Activated B cell treated with CpG ODN at 0.5 μM for 24 hours (primary cell): ENCODE data around the gene SPON1. TPM values are rescaled to one million over a fixed set of nuclear protein-coding genes. Genes with fewer than 3 reads are reported as not detected.

Experiments
- ATAC-seq: fragments of 200-7000 bp; cut with Tn5 transposase; one replicate; pipeline ENCODE4 v1.10.0; 2021; ENCODE audit warnings: low read depth, mild to moderate bottlenecking, moderate library complexity
- CTCF ChIA-PET: fragments of 350-600 bp; sonication (Branson Sonifier 250); formaldehyde crosslinking; loops from one replicate; lab custom pipeline; 2021; ENCODE audit warnings: antibody characterized with exemption; lab: Charles Lee
- POLR2A ChIA-PET: fragments of 350-600 bp; sonication (Branson Sonifier 250); formaldehyde crosslinking; loops from one replicate; lab custom pipeline; 2021; ENCODE audit warnings: antibody characterized with exemption; lab: Charles Lee
- DNase-seq: peaks from one replicate; pipeline ENCODE4 v3.0.0; 2022
- H3K27ac Mint-ChIP-seq: one replicate; pipeline ENCODE4 v1.8.0; 2020; ENCODE audit warnings: mixed read lengths
- H3K27me3 Mint-ChIP-seq: one replicate; pipeline ENCODE4 v1.8.0; 2021; ENCODE audit warnings: mixed read lengths
- H3K36me3 Mint-ChIP-seq: one replicate; pipeline ENCODE4 v1.8.0; 2021; ENCODE audit warnings: low read depth, mixed read lengths
- H3K4me1 Mint-ChIP-seq: one replicate; pipeline ENCODE4 v1.8.0; 2021; ENCODE audit warnings: mixed read lengths
- H3K4me3 Mint-ChIP-seq: one replicate; pipeline ENCODE4 v1.8.0; 2020; ENCODE audit warnings: mild to moderate bottlenecking, mixed read lengths
- H3K9me3 Mint-ChIP-seq: one replicate; pipeline ENCODE4 v1.8.0; 2020; ENCODE audit warnings: mixed read lengths
- intact Hi-C: fragments of 100-400 bp; cut with micrococcal nuclease; formaldehyde crosslinking; loops from one replicate; pipeline ENCODE4 v1.15.1; 2024
- total RNA-seq: library from RNA; stranded (reverse); gene quantifications from 2 replicates; pipeline ENCODE4 v1.2.3, GENCODE V29; 2022
- TF ChIP-seq, protein P1 (sequence below): fragments of 200-600 bp; IDR thresholded peaks from one replicate; pipeline ENCODE4 v1.8.0; 2022; ENCODE audit warnings: antibody characterized with exemption, mild to moderate bottlenecking

The SPON1 gene
- total RNA-seq, 1 donor from 2014 or later = not detected

DNA sequence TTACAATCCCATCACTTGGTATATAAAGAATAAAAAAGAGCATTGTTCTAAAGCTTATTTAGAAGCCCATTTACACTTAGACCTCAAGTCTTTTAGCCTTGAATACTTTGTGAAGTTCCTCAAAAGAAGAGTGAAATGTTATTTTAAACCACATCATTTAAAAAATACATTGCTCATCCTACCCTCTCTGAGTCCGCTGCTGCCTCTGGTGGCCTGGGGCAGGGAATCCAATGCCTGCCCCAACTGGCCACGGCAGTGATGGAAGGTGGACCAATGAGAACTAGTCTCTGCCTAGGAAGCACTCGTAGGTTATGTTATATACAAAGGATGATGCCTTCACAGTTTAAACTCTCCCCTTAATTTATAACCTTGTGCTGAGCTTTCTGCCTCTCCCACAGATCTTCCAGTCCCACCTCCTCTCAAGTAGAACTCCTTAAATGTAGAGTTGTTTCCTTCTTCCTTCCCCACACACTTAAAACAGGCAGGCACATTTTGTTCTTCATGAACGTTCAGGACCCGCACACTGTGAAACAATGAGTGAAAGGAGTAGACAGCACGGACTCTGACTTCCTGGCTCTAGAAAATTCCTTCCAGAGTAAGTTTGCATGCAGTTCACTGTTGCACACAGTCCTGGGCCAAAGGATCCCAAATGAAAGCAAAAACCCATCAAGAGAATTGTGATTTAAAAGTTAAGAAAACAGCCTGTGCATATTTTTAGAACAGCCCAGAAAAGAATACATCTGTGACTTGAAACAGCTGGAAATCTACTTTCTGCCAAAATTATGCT lies 228.7 kb downstream of the SPON1 start:
- Mint-ChIP-seq H3K9me3 (no peaks in the 10 kb centered on the region), H3K27ac (no peak overlapping the region), H3K4me3 (no peak overlapping the region), H3K27me3 (peaks cover 7% of the 10 kb centered on the region), H3K4me1 (peaks cover 8% of the 10 kb centered on the region), H3K36me3 (no peaks in the 10 kb centered on the region)
- intact Hi-C loops = no loop called here
- TF ChIP-seq, protein P1, sequence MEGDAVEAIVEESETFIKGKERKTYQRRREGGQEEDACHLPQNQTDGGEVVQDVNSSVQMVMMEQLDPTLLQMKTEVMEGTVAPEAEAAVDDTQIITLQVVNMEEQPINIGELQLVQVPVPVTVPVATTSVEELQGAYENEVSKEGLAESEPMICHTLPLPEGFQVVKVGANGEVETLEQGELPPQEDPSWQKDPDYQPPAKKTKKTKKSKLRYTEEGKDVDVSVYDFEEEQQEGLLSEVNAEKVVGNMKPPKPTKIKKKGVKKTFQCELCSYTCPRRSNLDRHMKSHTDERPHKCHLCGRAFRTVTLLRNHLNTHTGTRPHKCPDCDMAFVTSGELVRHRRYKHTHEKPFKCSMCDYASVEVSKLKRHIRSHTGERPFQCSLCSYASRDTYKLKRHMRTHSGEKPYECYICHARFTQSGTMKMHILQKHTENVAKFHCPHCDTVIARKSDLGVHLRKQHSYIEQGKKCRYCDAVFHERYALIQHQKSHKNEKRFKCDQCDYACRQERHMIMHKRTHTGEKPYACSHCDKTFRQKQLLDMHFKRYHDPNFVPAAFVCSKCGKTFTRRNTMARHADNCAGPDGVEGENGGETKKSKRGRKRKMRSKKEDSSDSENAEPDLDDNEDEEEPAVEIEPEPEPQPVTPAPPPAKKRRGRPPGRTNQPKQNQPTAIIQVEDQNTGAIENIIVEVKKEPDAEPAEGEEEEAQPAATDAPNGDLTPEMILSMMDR = no peak
- no peak for ATAC-seq
- ChIA-PET POLR2A (no interaction called here), CTCF (no interaction called here)
- no peak for DNase-seq

DNA sequence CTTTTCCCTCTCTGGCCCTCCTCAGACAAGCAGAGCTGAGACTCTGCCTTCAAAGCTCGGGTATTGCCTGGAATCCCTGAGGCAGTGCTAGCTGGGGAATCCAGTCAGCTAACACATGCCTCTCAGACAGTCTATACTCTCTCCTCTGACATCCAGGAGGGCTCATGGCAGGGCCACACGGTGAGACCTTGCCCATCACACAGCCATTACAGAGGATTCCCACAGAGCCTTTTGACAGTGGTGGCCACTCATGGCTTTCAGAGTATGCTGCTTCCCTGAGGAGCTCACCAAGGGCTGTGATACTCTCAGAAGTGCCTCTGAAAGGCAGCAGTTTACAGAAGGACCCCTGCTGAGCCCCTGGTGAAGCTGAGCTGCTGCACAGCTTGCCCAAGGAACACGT lies 231.1 kb downstream of the SPON1 start:
- Mint-ChIP-seq H3K36me3 (no peaks in the 10 kb centered on the region), H3K27ac (no peak overlapping the region), H3K4me1 (peaks cover 8% of the 10 kb centered on the region), H3K4me3 (no peak overlapping the region), H3K27me3 (peaks cover 7% of the 10 kb centered on the region), H3K9me3 (no peaks in the 10 kb centered on the region)
- TF ChIP-seq, protein P1 = no peak
- DNase-seq = no peak
- no peak for ATAC-seq
- CTCF ChIA-PET = no interaction called here
- intact Hi-C loops = no loop called here
- POLR2A ChIA-PET = no interaction called here

DNA sequence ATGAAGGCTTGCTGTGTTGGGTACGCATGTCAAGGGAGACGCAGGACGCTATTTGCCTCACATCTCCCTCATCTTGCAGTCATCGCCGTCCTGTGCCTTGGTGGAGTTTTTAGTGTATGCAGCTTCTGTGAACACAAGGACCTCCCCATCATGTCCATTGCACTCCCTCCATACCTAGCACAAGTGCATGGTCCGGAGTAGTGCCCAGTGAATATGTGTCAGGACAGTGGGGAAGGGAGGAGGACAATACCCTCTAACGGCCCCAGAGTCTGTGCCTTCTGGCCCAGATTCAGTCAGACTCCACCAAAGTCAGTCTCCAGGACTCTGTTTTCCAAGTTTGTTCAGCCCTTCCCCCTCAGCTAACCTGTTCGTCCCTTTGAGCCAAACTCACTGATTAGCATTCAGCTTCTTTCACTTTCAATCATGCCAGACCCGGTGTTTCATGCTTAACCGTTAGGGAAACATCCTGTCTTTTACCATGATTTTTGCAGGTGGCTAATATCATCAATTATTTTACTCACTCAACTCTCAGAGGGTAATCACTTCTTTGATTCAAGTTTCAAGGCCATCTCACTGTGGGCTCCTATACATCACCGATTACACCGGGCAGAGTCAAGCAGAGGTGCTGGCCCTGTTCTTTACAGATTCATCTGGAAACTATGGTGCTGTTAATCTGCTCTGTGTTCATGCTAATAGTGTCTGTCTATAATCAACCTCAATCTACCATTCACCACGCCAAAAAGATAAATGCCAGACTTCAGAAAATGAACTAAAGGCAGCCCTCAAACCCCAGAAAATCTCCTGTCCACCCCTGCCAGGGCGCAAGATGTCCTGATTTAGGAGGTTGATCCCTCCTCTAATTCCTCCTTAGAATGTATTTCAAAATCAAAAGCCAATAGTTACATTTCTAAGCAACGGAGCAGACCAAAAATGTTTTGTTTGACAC lies 240.0 kb downstream of the SPON1 start:
- H3K4me3 Mint-ChIP-seq = no peak overlapping the region
- H3K9me3 Mint-ChIP-seq = no peaks in the 10 kb centered on the region
- TF ChIP-seq, protein P1 = no peak
- H3K27me3 Mint-ChIP-seq = peaks cover 8% of the 10 kb centered on the region
- H3K27ac Mint-ChIP-seq = no peak overlapping the region
- ATAC-seq = no peak
- no peaks in the 10 kb centered on the region for H3K4me1 Mint-ChIP-seq
- H3K36me3 Mint-ChIP-seq = no peaks in the 10 kb centered on the region
- intact Hi-C loops = no loop called here
- DNase-seq = no peak
- ChIA-PET CTCF (no interaction called here), POLR2A (no interaction called here)

DNA sequence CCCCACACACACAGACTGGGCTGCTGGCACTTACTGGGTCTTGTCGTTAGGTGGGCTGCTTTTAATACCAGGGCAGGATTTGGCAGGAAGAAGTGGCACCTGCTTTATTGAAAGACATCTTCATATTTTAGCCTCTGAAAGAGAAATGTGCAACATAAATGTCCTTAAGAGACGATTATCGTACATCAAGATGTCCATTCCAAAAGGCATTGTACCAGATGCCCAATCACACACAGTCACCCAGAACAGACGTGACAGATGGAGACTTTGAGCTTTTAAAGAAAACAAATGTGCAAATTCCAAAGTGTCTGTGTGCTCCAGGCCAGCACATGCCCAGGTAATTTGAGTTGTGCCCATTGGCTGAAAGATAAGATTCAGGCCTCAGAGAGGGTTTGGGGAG lies 240.8 kb downstream of the SPON1 start:
- ATAC-seq (no peak), DNase-seq (no peak)
- Mint-ChIP-seq H3K4me1 (no peaks in the 10 kb centered on the region), H3K9me3 (no peaks in the 10 kb centered on the region), H3K27ac (no peak overlapping the region), H3K27me3 (peaks cover 8% of the 10 kb centered on the region), H3K4me3 (no peak overlapping the region), H3K36me3 (no peaks in the 10 kb centered on the region)
- TF ChIP-seq, protein P1 = no peak
- ChIA-PET CTCF (no interaction called here), POLR2A (no interaction called here)
- intact Hi-C loops = no loop called here

DNA sequence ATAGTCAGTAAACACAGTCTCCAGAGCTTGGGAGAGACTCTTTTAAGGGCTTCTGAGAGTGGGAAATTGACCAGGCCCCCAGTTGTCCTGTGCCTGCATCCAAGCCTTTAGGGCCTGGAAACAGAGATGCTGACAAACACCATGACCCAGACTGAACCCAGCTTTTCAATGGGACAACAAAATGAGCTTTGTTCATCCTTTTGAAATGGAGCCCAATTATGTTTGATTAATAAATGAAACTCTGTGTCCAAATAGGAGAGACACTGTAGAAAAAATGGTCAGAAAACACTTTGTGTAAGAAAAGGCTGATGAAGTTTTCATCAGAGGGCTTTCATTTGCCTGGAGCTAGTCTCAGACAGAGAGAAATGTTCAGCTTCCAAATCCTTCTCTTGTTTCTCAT lies 250.5 kb downstream of the SPON1 start:
- Mint-ChIP-seq H3K9me3 (peaks cover 3% of the 10 kb centered on the region), H3K36me3 (no peaks in the 10 kb centered on the region), H3K4me3 (no peak overlapping the region), H3K27ac (no peak overlapping the region), H3K27me3 (peaks cover 16% of the 10 kb centered on the region), H3K4me1 (no peaks in the 10 kb centered on the region)
- intact Hi-C loops = no loop called here
- CTCF ChIA-PET = no interaction called here
- POLR2A ChIA-PET = no interaction called here
- TF ChIP-seq, protein P1 = no peak
- DNase-seq (no peak), ATAC-seq (no peak)
